HL-60 (cell line): ENCODE results near the gene DUSP5.

Source experiments
- DNase-seq, 2 experiments: peaks; one replicate each; pipeline ENCODE4 v3.0.0-alpha.2; 2010 to 2020; ENCODE audit warnings: low read depth in 1 of 2, low spot score in 1 of 2
- H3K27ac ChIP-seq: fragments of 250-450 bp; sonication (Bioruptor Pico); replicated peaks from 2 replicates; pipeline ENCODE4 v1.5.1; 2020; ENCODE audit warnings: mild to moderate bottlenecking, moderate library complexity
- H3K27me3 ChIP-seq: fragments of 250-450 bp; sonication (Bioruptor Pico); 2 replicates; pipeline ENCODE4 v1.5.1; 2021; ENCODE audit warnings: mild to moderate bottlenecking, moderate library complexity; ENCODE audit not compliant: insufficient read depth, poor library complexity, severe bottlenecking
- H3K4me3 ChIP-seq: replicated peaks from 2 replicates; pipeline ENCODE4 v1.5.1; 2011; ENCODE audit warnings: mild to moderate bottlenecking, control low read depth, low read length; ENCODE audit not compliant: insufficient read depth
- GABPA ChIP-seq: IDR thresholded peaks from 2 replicates; pipeline ENCODE4 v1.6.1; 2012; ENCODE audit warnings: low read depth
- POLR2AphosphoS5 ChIP-seq: IDR thresholded peaks from 2 replicates; pipeline ENCODE4 v1.6.1; 2012; ENCODE audit warnings: low read depth
- SPI1 ChIP-seq: IDR thresholded peaks from 2 replicates; pipeline ENCODE4 v1.6.1; 2012; ENCODE audit warnings: low read depth, mild to moderate bottlenecking, borderline replicate concordance
- TF ChIP-seq, protein P1 (sequence below): IDR thresholded peaks from one replicate; pipeline ENCODE4 v1.5.1; 2011; ENCODE audit warnings: low read length, control low read depth, inconsistent platforms; ENCODE audit not compliant: insufficient read depth
- TF ChIP-seq, protein P2 (sequence below): IDR thresholded peaks from 2 replicates; pipeline ENCODE4 v1.6.1; 2012; ENCODE audit warnings: low read depth; ENCODE audit not compliant: insufficient replicate concordance

Gene DUSP5

DNA sequence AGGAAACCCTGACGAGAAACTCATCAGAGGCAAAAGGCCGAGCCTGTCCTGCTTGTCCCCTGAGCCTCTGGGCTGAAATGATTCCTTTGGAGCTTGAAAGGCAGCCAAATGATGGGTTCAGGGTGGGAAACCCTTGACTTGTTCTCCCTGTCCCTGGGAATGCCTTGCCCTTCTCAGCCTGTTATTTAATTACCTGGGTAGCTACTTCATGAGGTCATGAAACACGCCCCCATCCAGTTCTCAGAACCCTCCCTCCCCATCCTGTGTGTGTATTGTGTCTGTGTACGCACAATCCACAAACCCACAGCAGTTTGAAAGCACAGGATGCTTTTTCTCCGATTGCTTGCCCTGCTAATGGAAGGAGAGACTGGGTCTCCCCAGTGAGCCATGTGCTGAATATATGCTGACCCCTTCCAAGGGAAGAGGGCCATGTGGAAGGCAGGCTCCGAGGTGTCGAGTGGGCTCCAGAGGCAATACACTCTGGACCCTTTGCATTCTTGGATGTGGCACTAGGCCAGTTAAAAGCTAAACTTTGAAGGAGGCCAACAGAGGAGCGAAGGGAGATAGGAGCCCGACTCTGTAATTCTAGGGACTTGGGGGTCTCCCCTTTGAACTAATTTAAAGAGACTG, 10.6 kb downstream of the DUSP5 start:
- Histone ChIP-seq H3K4me3 (no peak overlapping the region), H3K27ac (no peak overlapping the region), H3K27me3 (no peaks in the 10 kb centered on the region)
- TF ChIP-seq, protein P1, sequence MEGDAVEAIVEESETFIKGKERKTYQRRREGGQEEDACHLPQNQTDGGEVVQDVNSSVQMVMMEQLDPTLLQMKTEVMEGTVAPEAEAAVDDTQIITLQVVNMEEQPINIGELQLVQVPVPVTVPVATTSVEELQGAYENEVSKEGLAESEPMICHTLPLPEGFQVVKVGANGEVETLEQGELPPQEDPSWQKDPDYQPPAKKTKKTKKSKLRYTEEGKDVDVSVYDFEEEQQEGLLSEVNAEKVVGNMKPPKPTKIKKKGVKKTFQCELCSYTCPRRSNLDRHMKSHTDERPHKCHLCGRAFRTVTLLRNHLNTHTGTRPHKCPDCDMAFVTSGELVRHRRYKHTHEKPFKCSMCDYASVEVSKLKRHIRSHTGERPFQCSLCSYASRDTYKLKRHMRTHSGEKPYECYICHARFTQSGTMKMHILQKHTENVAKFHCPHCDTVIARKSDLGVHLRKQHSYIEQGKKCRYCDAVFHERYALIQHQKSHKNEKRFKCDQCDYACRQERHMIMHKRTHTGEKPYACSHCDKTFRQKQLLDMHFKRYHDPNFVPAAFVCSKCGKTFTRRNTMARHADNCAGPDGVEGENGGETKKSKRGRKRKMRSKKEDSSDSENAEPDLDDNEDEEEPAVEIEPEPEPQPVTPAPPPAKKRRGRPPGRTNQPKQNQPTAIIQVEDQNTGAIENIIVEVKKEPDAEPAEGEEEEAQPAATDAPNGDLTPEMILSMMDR, result no peak
- no peak for TF ChIP-seq POLR2AphosphoS5
- no peak for TF ChIP-seq GABPA
- TF ChIP-seq, protein P2, sequence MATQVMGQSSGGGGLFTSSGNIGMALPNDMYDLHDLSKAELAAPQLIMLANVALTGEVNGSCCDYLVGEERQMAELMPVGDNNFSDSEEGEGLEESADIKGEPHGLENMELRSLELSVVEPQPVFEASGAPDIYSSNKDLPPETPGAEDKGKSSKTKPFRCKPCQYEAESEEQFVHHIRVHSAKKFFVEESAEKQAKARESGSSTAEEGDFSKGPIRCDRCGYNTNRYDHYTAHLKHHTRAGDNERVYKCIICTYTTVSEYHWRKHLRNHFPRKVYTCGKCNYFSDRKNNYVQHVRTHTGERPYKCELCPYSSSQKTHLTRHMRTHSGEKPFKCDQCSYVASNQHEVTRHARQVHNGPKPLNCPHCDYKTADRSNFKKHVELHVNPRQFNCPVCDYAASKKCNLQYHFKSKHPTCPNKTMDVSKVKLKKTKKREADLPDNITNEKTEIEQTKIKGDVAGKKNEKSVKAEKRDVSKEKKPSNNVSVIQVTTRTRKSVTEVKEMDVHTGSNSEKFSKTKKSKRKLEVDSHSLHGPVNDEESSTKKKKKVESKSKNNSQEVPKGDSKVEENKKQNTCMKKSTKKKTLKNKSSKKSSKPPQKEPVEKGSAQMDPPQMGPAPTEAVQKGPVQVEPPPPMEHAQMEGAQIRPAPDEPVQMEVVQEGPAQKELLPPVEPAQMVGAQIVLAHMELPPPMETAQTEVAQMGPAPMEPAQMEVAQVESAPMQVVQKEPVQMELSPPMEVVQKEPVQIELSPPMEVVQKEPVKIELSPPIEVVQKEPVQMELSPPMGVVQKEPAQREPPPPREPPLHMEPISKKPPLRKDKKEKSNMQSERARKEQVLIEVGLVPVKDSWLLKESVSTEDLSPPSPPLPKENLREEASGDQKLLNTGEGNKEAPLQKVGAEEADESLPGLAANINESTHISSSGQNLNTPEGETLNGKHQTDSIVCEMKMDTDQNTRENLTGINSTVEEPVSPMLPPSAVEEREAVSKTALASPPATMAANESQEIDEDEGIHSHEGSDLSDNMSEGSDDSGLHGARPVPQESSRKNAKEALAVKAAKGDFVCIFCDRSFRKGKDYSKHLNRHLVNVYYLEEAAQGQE, result no peak
- TF ChIP-seq SPI1, result no peak
- DNase-seq, result no peak

DNA sequence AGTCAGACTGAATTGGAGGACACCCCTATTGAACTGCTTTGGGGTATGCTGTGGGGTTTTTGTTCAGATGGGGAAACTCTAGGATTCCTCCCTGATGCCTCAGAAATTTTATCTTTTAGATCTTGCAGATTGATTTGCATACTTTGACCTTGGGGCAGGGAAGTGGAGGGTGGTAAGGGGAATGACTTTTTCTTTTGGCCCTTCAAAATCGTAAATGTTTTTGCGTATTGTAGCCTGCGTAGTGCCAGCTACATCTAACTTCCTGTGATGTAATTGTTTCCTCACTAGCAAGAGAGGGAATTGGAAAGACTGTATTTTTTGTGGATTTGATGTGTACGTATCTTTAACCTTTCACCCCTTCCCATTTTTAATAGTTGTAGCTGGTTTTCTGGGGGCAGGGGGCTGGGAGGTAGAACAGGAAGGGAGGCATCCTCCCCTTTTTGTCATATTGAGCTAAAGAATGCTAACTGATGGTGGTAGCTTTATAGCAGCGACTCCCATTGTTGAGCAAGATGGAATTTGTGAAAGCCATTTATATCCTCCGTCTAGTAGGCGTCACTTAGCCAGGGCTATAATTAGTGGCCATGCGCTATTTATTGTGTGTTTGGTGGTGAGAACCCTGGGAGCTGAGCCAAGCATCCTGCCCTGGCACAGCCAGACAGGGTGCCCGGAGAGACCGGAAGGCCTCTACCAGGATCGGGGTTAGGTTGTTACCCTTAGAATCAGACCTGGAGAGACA, 11.3 kb downstream of the DUSP5 start:
- Histone ChIP-seq H3K4me3 (no peak overlapping the region), H3K27ac (no peak overlapping the region), H3K27me3 (no peaks in the 10 kb centered on the region)
- no peak for DNase-seq
- TF ChIP-seq SPI1, result no peak
- TF ChIP-seq, protein P2, result no peak
- TF ChIP-seq GABPA, result no peak
- no peak for TF ChIP-seq POLR2AphosphoS5
- TF ChIP-seq, protein P1, result no peak

DNA sequence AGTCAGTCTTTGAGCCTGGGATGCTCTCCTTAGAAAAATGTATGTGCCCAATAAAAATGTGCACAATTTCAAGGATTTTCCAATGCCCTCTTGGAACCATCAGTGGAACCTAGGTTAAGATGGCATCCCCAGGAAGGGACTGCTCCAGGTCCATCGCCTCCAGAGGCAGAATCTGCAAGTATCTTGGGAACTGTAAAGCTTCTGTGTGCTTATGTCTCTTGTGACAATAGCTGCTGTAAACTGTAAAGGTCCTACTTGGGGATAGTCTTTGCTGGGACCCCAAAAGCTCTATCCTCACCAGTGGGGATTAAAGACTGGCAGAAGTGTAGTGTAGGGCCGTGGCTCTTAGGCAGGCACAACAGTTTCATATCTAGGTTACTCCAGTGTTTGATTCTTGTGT, 11.9 kb downstream of the DUSP5 start:
- no peak for DNase-seq
- Histone ChIP-seq H3K4me3 (no peak overlapping the region), H3K27ac (no peak overlapping the region), H3K27me3 (no peaks in the 10 kb centered on the region)
- TF ChIP-seq POLR2AphosphoS5, result no peak
- TF ChIP-seq GABPA, result no peak
- TF ChIP-seq SPI1, result no peak
- TF ChIP-seq, protein P2, result no peak
- TF ChIP-seq, protein P1, result no peak
